ENCODE measurements around the gene MAOA. TPM values are rescaled to one million over a fixed set of nuclear protein-coding genes. Genes with fewer than 3 reads are reported as not detected.

The MAOA gene
- total RNA-seq, 2 experiments from 2014 or later, result 0.60 to 1.9 TPM

DNA sequence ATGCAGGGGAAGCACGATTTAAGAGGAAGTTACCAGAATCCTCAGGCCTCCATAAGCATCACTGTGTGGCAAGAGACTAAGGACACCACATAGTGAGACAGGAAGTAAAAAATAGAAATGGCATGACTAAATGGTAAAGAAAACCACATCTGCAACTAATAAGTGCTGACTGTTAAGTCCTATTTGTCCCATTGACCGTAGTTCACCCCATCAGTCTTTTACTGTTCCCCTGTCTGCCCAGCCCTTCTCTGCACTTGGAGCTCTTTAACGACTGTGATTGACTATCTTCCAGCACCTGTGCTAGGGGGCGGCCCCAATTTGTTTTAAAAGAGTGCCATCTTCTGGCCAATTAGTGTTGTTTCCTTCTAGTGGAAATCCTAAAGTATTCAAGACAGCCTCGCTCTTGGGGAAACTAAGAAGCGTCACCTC is 94.2 kb downstream of the MAOA start:
- H3K27ac Mint-ChIP-seq, result no peak overlapping the region
- peak; percentile 27 for TF ChIP-seq CTCF (IDR thresholded peaks at IDR 0.05)
- H3K4me3 Mint-ChIP-seq, result no peak overlapping the region
- peaks cover 5% of the 10 kb centered on the region for H3K4me1 Mint-ChIP-seq (ENCODE audit: low read depth)
- DNase-seq, result peak; percentile 46
- no peaks in the 10 kb centered on the region for H3K36me3 Mint-ChIP-seq (ENCODE audit: low read depth)
- peak; percentile 60 for ATAC-seq
- intact Hi-C loops (cut with micrococcal nuclease), result loop anchor here (5.0 kb wide), 1 partner anchor 188 kb away; no protein-coding TSS in a partner anchor
- CTCF ChIA-PET, result interaction anchor here (0.8 to 2.0 kb wide), 6 partner anchors 13 to 402 kb away, joined by 3 to 7 read pairs (median 4); no protein-coding TSS in a partner anchor
- POLR2A ChIA-PET, result no interaction called here
- H3K27me3 Mint-ChIP-seq, result no peaks in the 10 kb centered on the region
- no peaks in the 10 kb centered on the region for H3K9me3 Mint-ChIP-seq

- ChIA-PET POLR2A (no interaction called here), CTCF (no interaction called here)
- intact Hi-C loops (cut with micrococcal nuclease), result loop anchor here (5.0 kb wide), 1 partner anchor 191 kb away; no protein-coding TSS in a partner anchor
- DNase-seq (no peak), ATAC-seq (no peak)
- Mint-ChIP-seq H3K4me1 (ENCODE audit: low read depth) (peaks cover 5% of the 10 kb centered on the region), H3K27me3 (no peaks in the 10 kb centered on the region), H3K36me3 (ENCODE audit: low read depth) (no peaks in the 10 kb centered on the region), H3K4me3 (no peak overlapping the region), H3K9me3 (no peaks in the 10 kb centered on the region), H3K27ac (no peak overlapping the region)
- no peak for TF ChIP-seq CTCF (IDR thresholded peaks at IDR 0.05)
These were observed 97.5 kb downstream of the MAOA start for GRCh38 chrX:43753637-43754036.

GRCh38 chrX:43756076-43756475 is 100.0 kb downstream of the MAOA start:
- CTCF ChIA-PET, result no interaction called here
- ATAC-seq (no peak), DNase-seq (no peak)
- Mint-ChIP-seq H3K9me3 (no peaks in the 10 kb centered on the region), H3K27ac (no peak overlapping the region), H3K4me1 (ENCODE audit: low read depth) (no peaks in the 10 kb centered on the region), H3K4me3 (no peak overlapping the region), H3K36me3 (ENCODE audit: low read depth) (no peaks in the 10 kb centered on the region), H3K27me3 (no peaks in the 10 kb centered on the region)
- intact Hi-C loops (cut with micrococcal nuclease), result no loop called here
- POLR2A ChIA-PET, result no interaction called here
- no peak for TF ChIP-seq CTCF (IDR thresholded peaks at IDR 0.05)

DNA sequence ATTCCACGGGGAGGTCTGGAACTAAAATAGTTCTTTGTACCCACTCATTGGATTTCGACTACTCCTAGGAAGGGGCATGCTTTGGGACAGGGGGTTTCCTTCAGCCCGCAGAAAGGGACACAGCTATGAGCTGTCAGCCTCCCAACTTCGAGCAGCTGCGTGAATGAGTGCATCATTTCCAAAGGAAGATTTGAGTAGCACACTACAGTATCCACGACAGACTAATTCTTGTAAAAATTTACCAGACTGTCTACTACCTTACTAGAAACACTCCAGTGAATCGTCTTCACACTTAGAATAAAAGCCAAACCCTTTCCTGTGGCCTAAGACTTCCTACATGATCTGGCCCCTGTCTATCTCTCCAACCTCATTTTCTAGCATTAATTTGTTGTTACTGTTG is 101.9 kb downstream of the MAOA start:
- H3K4me1 Mint-ChIP-seq (ENCODE audit: low read depth), result no peaks in the 10 kb centered on the region
- H3K4me3 Mint-ChIP-seq, result no peak overlapping the region
- no peak for TF ChIP-seq CTCF (IDR thresholded peaks at IDR 0.05)
- CTCF ChIA-PET, result no interaction called here
- no peak for DNase-seq
- H3K27me3 Mint-ChIP-seq, result no peaks in the 10 kb centered on the region
- intact Hi-C loops (cut with micrococcal nuclease), result no loop called here
- no peaks in the 10 kb centered on the region for H3K36me3 Mint-ChIP-seq (ENCODE audit: low read depth)
- ATAC-seq, result no peak
- H3K27ac Mint-ChIP-seq, result no peak overlapping the region
- POLR2A ChIA-PET, result no interaction called here
- H3K9me3 Mint-ChIP-seq, result no peaks in the 10 kb centered on the region

DNA sequence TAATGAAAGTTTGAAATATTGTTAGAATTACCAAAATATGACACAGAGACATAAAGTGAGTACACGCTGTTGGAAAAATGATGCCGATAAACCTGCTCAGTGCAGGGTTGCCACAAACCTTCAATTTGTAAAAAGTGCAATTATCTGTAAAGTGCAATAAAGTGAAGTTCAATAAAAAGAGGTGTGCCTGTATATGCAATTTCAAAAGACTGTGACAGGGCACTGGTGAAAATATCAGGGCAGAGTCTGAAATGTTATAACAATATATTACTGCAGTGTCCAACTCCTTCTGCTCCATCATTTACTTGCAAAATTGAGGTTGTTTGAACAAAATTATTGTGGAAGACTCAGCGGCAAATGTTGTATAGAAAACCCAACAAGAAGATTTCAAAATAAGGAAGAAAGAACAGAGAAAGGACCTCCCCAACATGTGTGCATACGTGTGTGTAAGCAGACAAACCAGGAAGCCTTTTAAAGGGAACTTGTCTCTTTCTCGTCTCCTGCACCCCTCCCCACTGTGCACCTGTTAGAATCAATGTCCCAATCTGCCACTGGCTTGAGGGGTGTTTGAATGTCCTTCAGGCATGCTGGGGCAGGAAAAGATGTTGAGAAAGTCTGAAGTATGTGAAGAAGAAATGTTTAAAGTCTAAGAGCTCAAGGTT is 130.0 kb downstream of the MAOA start:
- Mint-ChIP-seq H3K4me3 (no peak overlapping the region), H3K27ac (no peak overlapping the region), H3K4me1 (ENCODE audit: low read depth) (no peaks in the 10 kb centered on the region), H3K36me3 (ENCODE audit: low read depth) (no peaks in the 10 kb centered on the region), H3K27me3 (no peaks in the 10 kb centered on the region), H3K9me3 (no peaks in the 10 kb centered on the region)
- intact Hi-C loops (cut with micrococcal nuclease), result no loop called here
- ChIA-PET POLR2A (no interaction called here), CTCF (no interaction called here)
- ATAC-seq, result no peak
- no peak for DNase-seq
- no peak for TF ChIP-seq CTCF (IDR thresholded peaks at IDR 0.05)

Other genes with a start within 250 kb of the MAOA start
- not detected for gene MAOB, start 226.2 kb downstream of the MAOA start, total RNA-seq